HL-60 (cell line): ENCODE measurements around the gene TBXAS1.

Experiments
- DNase-seq, 2 experiments: peaks; one replicate each; pipeline ENCODE4 v3.0.0-alpha.2; 2010 to 2020; ENCODE audit warnings: low read depth in 1 of 2, low spot score in 1 of 2
- H3K27ac ChIP-seq: fragments of 250-450 bp; sonication (Bioruptor Pico); replicated peaks from 2 replicates; pipeline ENCODE4 v1.5.1; 2020; ENCODE audit warnings: mild to moderate bottlenecking, moderate library complexity
- H3K27me3 ChIP-seq: fragments of 250-450 bp; sonication (Bioruptor Pico); 2 replicates; pipeline ENCODE4 v1.5.1; 2021; ENCODE audit warnings: mild to moderate bottlenecking, moderate library complexity; ENCODE audit not compliant: insufficient read depth, poor library complexity, severe bottlenecking
- H3K4me3 ChIP-seq: replicated peaks from 2 replicates; pipeline ENCODE4 v1.5.1; 2011; ENCODE audit warnings: mild to moderate bottlenecking, control low read depth, low read length; ENCODE audit not compliant: insufficient read depth
- GABPA ChIP-seq: IDR thresholded peaks from 2 replicates; pipeline ENCODE4 v1.6.1; 2012; ENCODE audit warnings: low read depth
- POLR2AphosphoS5 ChIP-seq: IDR thresholded peaks from 2 replicates; pipeline ENCODE4 v1.6.1; 2012; ENCODE audit warnings: low read depth
- SPI1 ChIP-seq: IDR thresholded peaks from 2 replicates; pipeline ENCODE4 v1.6.1; 2012; ENCODE audit warnings: low read depth, mild to moderate bottlenecking, borderline replicate concordance
- TF ChIP-seq, protein P1 (sequence below): IDR thresholded peaks from 2 replicates; pipeline ENCODE4 v1.6.1; 2012; ENCODE audit warnings: low read depth; ENCODE audit not compliant: insufficient replicate concordance
- TF ChIP-seq, protein P2 (sequence below): IDR thresholded peaks from one replicate; pipeline ENCODE4 v1.5.1; 2011; ENCODE audit warnings: low read length, control low read depth, inconsistent platforms; ENCODE audit not compliant: insufficient read depth

TBXAS1 gene

DNA sequence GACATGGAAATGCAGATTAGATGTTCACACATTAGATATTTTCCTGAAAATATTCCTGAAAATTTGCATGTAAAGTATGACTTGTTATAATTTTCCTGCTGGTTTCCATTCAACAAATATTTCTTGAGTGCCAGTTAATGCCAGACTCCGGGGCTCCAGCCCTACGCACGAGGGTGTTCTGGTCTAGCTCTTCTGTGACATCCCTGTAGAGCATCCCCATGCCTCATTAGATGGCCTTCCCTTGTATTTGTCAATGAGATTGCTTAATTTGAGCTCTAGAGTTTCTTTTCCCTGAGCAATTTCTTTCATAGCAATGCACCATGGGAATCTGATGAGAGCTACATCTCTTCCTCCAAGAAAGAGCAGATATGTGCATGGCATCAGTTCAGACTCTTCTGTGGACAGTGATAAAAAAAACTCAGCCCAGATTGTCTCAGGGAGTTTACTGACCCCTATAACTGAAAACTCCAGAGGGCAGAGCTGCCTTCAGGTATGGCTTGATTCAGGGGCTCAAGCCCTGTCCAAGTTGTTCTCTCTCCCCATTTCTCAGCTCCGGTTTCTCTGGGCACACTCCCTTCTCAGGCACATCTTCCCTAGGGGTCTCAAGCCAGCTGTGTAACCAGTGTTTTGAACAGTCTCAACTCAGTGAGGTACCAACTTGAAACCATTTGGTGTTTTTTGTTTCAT lies 137.0 kb downstream of the TBXAS1 start:
- no peak overlapping the region for H3K27ac ChIP-seq

DNA sequence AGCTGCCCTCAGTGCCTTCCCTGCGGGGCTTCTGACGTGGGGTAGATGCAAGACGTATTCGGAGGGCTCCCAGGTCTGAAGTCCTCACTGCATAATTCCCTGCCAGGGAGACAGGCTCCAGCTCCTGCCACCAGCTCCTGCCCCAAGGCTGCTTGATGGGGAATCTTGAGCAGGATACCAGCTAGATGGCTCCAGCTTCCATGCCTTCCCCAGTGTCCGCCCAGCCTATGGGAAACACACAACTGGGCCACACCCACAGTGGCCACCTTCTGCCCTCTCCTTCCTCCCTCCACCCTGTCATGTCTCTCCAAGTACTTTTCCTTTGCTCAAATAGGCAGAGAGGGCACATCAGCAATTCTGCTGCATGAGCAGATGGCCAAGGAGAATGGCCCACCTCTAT lies 137.9 kb downstream of the TBXAS1 start:
- H3K4me3 ChIP-seq, result no peak overlapping the region
- TF ChIP-seq, protein P1, sequence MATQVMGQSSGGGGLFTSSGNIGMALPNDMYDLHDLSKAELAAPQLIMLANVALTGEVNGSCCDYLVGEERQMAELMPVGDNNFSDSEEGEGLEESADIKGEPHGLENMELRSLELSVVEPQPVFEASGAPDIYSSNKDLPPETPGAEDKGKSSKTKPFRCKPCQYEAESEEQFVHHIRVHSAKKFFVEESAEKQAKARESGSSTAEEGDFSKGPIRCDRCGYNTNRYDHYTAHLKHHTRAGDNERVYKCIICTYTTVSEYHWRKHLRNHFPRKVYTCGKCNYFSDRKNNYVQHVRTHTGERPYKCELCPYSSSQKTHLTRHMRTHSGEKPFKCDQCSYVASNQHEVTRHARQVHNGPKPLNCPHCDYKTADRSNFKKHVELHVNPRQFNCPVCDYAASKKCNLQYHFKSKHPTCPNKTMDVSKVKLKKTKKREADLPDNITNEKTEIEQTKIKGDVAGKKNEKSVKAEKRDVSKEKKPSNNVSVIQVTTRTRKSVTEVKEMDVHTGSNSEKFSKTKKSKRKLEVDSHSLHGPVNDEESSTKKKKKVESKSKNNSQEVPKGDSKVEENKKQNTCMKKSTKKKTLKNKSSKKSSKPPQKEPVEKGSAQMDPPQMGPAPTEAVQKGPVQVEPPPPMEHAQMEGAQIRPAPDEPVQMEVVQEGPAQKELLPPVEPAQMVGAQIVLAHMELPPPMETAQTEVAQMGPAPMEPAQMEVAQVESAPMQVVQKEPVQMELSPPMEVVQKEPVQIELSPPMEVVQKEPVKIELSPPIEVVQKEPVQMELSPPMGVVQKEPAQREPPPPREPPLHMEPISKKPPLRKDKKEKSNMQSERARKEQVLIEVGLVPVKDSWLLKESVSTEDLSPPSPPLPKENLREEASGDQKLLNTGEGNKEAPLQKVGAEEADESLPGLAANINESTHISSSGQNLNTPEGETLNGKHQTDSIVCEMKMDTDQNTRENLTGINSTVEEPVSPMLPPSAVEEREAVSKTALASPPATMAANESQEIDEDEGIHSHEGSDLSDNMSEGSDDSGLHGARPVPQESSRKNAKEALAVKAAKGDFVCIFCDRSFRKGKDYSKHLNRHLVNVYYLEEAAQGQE, result no peak
- no peak for TF ChIP-seq POLR2AphosphoS5
- TF ChIP-seq SPI1, result no peak
- TF ChIP-seq, protein P2, sequence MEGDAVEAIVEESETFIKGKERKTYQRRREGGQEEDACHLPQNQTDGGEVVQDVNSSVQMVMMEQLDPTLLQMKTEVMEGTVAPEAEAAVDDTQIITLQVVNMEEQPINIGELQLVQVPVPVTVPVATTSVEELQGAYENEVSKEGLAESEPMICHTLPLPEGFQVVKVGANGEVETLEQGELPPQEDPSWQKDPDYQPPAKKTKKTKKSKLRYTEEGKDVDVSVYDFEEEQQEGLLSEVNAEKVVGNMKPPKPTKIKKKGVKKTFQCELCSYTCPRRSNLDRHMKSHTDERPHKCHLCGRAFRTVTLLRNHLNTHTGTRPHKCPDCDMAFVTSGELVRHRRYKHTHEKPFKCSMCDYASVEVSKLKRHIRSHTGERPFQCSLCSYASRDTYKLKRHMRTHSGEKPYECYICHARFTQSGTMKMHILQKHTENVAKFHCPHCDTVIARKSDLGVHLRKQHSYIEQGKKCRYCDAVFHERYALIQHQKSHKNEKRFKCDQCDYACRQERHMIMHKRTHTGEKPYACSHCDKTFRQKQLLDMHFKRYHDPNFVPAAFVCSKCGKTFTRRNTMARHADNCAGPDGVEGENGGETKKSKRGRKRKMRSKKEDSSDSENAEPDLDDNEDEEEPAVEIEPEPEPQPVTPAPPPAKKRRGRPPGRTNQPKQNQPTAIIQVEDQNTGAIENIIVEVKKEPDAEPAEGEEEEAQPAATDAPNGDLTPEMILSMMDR, result no peak
- no peak for TF ChIP-seq GABPA
- no peaks in the 10 kb centered on the region for H3K27me3 ChIP-seq
- H3K27ac ChIP-seq, result no peak overlapping the region
- DNase-seq, result no peak

More for the DNA sequence above, 137.0 kb downstream of the TBXAS1 start:
- Histone ChIP-seq H3K27me3 (no peaks in the 10 kb centered on the region), H3K4me3 (no peak overlapping the region)
- DNase-seq, result no peak
- no peak for TF ChIP-seq SPI1

DNA sequence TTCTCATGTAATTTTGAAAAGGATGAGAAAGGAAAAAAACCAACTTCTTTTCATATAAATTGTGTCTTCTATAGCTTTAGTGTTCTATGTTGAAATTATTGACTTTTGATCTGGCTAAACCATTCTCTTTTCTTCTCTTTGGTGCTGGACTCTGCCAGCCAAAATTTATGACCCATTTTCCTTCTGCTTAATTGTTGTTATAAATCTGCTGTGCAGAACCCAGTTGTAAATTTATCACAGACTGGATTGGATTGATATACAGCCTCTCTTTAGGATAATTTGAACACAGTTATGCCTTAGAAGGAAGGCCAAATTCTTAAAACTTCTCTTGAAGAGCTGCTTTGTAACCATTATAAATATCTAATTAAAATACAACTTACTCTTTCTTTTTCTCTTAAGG lies 139.9 kb downstream of the TBXAS1 start:
- TF ChIP-seq GABPA (no peak), SPI1 (no peak), POLR2AphosphoS5 (no peak)
- TF ChIP-seq, protein P2, result no peak
- TF ChIP-seq, protein P1, result no peak
- DNase-seq, result no peak
- H3K4me3 ChIP-seq, result no peak overlapping the region
- no peak overlapping the region for H3K27ac ChIP-seq
- H3K27me3 ChIP-seq, result no peaks in the 10 kb centered on the region

DNA sequence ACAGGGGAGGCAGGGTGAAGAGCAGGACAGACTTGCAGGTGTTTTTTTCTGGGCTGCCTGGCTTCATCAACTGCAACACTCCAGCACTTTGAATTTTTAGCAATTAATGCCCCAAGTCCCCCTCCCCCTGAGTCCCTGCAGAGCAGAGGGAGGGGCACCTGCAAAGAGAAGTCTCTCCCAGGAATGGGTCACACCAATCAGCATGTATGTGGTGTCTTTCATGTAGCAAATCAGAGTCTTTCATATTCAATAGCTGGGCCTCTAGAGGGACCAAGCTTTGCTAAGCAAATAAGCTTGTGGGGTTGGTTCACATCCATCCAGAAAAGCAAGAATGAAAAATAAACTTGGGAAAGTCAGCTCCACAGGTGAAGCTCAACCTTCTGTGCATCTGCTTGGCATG lies 143.0 kb downstream of the TBXAS1 start:
- no peak for DNase-seq
- H3K4me3 ChIP-seq, result no peak overlapping the region
- no peak overlapping the region for H3K27ac ChIP-seq
- TF ChIP-seq, protein P2, result no peak
- TF ChIP-seq, protein P1, result no peak
- no peak for TF ChIP-seq SPI1
- no peak for TF ChIP-seq GABPA
- no peak for TF ChIP-seq POLR2AphosphoS5
- H3K27me3 ChIP-seq, result no peaks in the 10 kb centered on the region
